GM10248 (cell line): Measurements from ENCODE around the gene CXCL8.
"Not testable (repeated sequence)": the region's sequence is repeated elsewhere in the genome, so short reads cannot be mapped to it uniquely, and the experiment has no call there.

ENCODE experiments used
- CTCF ChIA-PET: fragments of 300-600 bp; sonication (Branson Sonifier 250); formaldehyde crosslinking; extraction: SDS; loops from one replicate; lab custom pipeline; 2021; ENCODE audit warnings: antibody characterized with exemption; lab: Yijun Ruan, JAX
- POLR2A ChIA-PET: fragments of 350-650 bp; sonication (Branson Sonifier 250); formaldehyde crosslinking; extraction: SDS; loops from one replicate; lab custom pipeline; 2020; ENCODE audit warnings: antibody characterized with exemption; lab: Yijun Ruan, JAX
- DNase-seq: peaks from one replicate; pipeline ENCODE4 v3.0.0; 2012; ENCODE audit errors: extremely low spot score
- TF ChIP-seq, protein P1 (sequence below): IDR thresholded peaks from 2 replicates; pipeline ENCODE4 v1.5.1; 2012; ENCODE audit warnings: mild to moderate bottlenecking, low read depth; ENCODE audit errors: extremely low read depth, missing control alignments, control extremely low read depth

CXCL8 gene

GRCh38 chr4:73740353-73740778 is at the start of gene CXCL8:
CXCL8 (plus strand) TSS chr4:73740569; CDS start chr4:73740659, 90 bp downstream.
- POLR2A ChIA-PET: no interaction called here
- CTCF ChIA-PET: interaction anchor here (1.0 kb wide), 1 partner anchor 10 kb away, joined by 4 read pairs; no protein-coding TSS in a partner anchor
- no peak for DNase-seq
- TF ChIP-seq, protein P1, sequence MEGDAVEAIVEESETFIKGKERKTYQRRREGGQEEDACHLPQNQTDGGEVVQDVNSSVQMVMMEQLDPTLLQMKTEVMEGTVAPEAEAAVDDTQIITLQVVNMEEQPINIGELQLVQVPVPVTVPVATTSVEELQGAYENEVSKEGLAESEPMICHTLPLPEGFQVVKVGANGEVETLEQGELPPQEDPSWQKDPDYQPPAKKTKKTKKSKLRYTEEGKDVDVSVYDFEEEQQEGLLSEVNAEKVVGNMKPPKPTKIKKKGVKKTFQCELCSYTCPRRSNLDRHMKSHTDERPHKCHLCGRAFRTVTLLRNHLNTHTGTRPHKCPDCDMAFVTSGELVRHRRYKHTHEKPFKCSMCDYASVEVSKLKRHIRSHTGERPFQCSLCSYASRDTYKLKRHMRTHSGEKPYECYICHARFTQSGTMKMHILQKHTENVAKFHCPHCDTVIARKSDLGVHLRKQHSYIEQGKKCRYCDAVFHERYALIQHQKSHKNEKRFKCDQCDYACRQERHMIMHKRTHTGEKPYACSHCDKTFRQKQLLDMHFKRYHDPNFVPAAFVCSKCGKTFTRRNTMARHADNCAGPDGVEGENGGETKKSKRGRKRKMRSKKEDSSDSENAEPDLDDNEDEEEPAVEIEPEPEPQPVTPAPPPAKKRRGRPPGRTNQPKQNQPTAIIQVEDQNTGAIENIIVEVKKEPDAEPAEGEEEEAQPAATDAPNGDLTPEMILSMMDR: no peak

DNA sequence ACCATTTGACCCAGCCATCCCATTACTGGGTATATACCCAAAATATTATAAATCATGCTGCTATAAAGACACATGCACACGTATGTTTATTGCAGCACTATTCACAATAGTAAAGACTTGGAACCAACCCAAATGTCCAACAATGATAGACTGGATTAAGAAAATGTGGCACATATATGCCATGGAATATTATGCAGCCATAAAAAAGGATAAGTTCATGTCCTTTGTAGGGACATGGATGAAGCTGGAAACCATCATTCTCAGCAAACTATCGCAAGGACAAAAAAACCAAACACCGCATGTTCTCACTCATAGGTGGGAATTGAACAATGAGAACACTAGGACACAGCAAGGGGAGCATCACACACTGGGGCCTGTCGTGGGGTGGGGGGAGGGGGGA is 49.2 kb upstream of the CXCL8 start:
- CTCF ChIA-PET, POLR2A ChIA-PET, DNase-seq: not testable (repeated sequence)

- CTCF ChIA-PET: no interaction called here
Measured at GRCh38 chr4:73691759-73692158, 48.6 kb upstream of the CXCL8 start.

DNA sequence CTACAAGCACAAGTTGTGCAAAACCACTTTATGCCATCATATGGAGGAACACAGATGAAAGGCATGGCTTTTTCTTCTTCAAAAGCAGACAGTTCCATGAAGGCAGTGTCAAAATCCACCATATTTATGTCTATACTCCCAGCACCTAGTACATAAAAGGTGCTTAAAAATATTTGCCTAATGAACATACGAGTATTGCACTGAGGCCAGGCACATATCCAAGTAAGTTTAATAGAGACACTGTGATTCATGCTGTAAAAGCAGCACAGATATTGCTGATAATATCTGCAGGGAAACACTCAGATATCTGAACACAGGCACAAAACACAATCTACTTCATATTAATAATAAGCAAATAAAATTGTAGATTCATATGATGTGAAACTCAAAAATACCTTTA is 48.1 kb upstream of the CXCL8 start:
- TF ChIP-seq, protein P1: no peak
- POLR2A ChIA-PET: no interaction called here
- CTCF ChIA-PET: no interaction called here
- DNase-seq: no peak

More at GRCh38 chr4:73691759-73692158, 48.6 kb upstream of the CXCL8 start:
- POLR2A ChIA-PET: no interaction called here
- TF ChIP-seq, protein P1: no peak
- DNase-seq: no peak

- ChIA-PET CTCF (no interaction called here), POLR2A (no interaction called here)
- DNase-seq: no peak
- TF ChIP-seq, protein P1: no peak
Measured at GRCh38 chr4:73692701-73693100, 47.7 kb upstream of the CXCL8 start.

GRCh38 chr4:73693811-73694210 is 46.6 kb upstream of the CXCL8 start:
- ChIA-PET CTCF (no interaction called here), POLR2A (no interaction called here)
- TF ChIP-seq, protein P1: no peak
- DNase-seq: no peak

DNA sequence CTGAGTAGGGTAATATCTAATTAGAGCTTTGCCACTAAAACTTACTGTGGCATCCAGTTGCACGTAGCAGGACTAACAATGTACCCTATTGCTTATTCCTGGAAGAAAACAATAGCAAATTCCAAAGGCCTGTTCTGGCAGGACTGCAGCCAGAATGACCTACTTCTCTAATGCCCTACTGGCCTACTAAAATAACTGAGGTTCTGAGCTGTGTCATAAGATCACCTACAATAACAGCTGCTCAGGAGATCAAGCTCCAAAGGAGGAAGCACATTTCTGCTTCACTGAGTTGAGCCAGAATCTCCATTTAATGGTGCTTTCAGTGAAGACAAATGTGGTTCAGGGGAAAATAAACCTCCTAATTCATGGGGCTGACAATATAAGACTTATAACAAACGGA is 42.2 kb upstream of the CXCL8 start:
- DNase-seq: no peak
- ChIA-PET POLR2A (no interaction called here), CTCF (interaction anchor here (0.9 to 3.7 kb wide), 5 partner anchors 13 to 436 kb away, joined by 3 to 15 read pairs (median 4); no protein-coding TSS in a partner anchor)
- TF ChIP-seq, protein P1: no peak
